ENCODE measurements around the gene FOXO3. TPM values are rescaled to one million over a fixed set of nuclear protein-coding genes. Genes with fewer than 3 reads are reported as not detected.

Gene FOXO3
- total RNA-seq, 1 experiment from 2014 or later, result 22.1 TPM

- Histone ChIP-seq H2BK15ac (ENCODE audit: low read depth, low read length) (no peak overlapping the region), H2BK12ac (ENCODE audit: insufficient read length, low read depth, low read length) (no peak overlapping the region), H3K4ac (ENCODE audit: low read depth, low read length) (no peak overlapping the region), H4K5ac (ENCODE audit: insufficient read length, low read depth, low read length) (no peak overlapping the region), H3K14ac (ENCODE audit: insufficient read depth, low read length) (no peak overlapping the region), H2AFZ (ENCODE audit: low read length) (no peak overlapping the region), H2BK120ac (ENCODE audit: low read depth, low read length, poor library complexity, severe bottlenecking) (no peak overlapping the region), H4K91ac (ENCODE audit: insufficient read length, low read depth, low read length) (no peak overlapping the region), H3K79me2 (ENCODE audit: insufficient read depth, low read length) (no peaks in the 10 kb centered on the region), H3K4me1 (ENCODE audit: insufficient read depth, low read length) (no peaks in the 10 kb centered on the region; the same call in 1 of the 2 replicates), H3K9me3 (ENCODE audit: control insufficient read depth, low read depth, low read length) (no peaks in the 10 kb centered on the region), H4K20me1 (ENCODE audit: control insufficient read depth, insufficient read depth, insufficient read length) (no peaks in the 10 kb centered on the region), H3K23me2 (ENCODE audit: insufficient read length, low read depth, low read length, poor library complexity, severe bottlenecking) (no peaks in the 10 kb centered on the region), H3K4me2 (ENCODE audit: insufficient read depth, insufficient read length, low read length) (no peak overlapping the region), H4K8ac (replicated peaks; ENCODE audit: insufficient read length, low read depth, low read length) (no peak overlapping the region), H3K23ac (ENCODE audit: insufficient read length, low read depth, low read length) (no peak overlapping the region), H2BK5ac (ENCODE audit: insufficient read length, low read length) (no peak overlapping the region), H3T11ph (ENCODE audit: low read length) (no peak overlapping the region), H3K27ac (ENCODE audit: insufficient read length, low read depth, low read length) (no peak overlapping the region), H3K56ac (ENCODE audit: insufficient read length, low read depth, low read length) (no peak overlapping the region), H3K18ac (ENCODE audit: insufficient read length, low read depth, low read length) (no peak overlapping the region), H2BK20ac (ENCODE audit: low read depth, low read length, poor library complexity, severe bottlenecking) (no peak overlapping the region), H3K79me1 (ENCODE audit: insufficient read depth, low read depth, low read length, poor library complexity, severe bottlenecking) (no peaks in the 10 kb centered on the region), H3K27me3 (ENCODE audit: insufficient read depth, low read length) (no peaks in the 10 kb centered on the region), H2AK5ac (ENCODE audit: insufficient read length, low read length) (no peak overlapping the region), H3K9ac (ENCODE audit: extremely low read depth, insufficient read length, low read length) (no peak overlapping the region)
- TF ChIP-seq CTCF (conservative IDR thresholded peaks at IDR 0.05), result no peak
- Mint-ChIP-seq H3K27ac (no peak overlapping the region), H3K4me3 (no peak overlapping the region), H3K27me3 (ENCODE audit: low read depth) (no peaks in the 10 kb centered on the region; the same call in 1 of the 2 replicates), H3K4me1 (peaks cover 18 to 27% of the 10 kb centered on the region in 2 experiments), H3K36me3 (ENCODE audit: insufficient read depth in 1 of 3, low read depth in 3 of 3) (no peaks in the 10 kb centered on the region), H3K9me3 (no peaks in the 10 kb centered on the region)
- no CpG with 5 or more reads among the region's 4 CpGs for WGBS (ENCODE audit: extremely low coverage, insufficient read length, low lambda C conversion rate)
- DNase-seq, result no peak
Measured at GRCh38 chr6:108710030-108710429, 149.3 kb downstream of the FOXO3 start.
